Colonic mucosa (tissue), 4 donors: ENCODE measurements around the gene CENPV. TPM values are rescaled to one million over a fixed set of nuclear protein-coding genes. Genes with fewer than 3 reads are reported as not detected.

Source experiments
- DNase-seq: peaks from one replicate; pipeline ENCODE4 v3.0.0-alpha.2; 2020
- H3K27ac ChIP-seq: fragments of 200-600 bp; one replicate; pipeline ENCODE4 v1.8.0; 2021
- H3K27me3 ChIP-seq: fragments of 200-600 bp; one replicate; pipeline ENCODE4 v1.8.0; 2021
- H3K36me3 ChIP-seq: fragments of 200-600 bp; one replicate; pipeline ENCODE4 v1.8.0; 2021
- H3K4me1 ChIP-seq: fragments of 200-600 bp; one replicate; pipeline ENCODE4 v1.8.0; 2021; ENCODE audit warnings: mild to moderate bottlenecking
- H3K4me3 ChIP-seq: fragments of 200-600 bp; one replicate; pipeline ENCODE4 v1.8.0; 2021
- H3K9ac ChIP-seq, 2 donors: one replicate each; pipeline ENCODE4 v1.7.0; 2013; ENCODE audit warnings: control low read depth in 2 of 2, low read depth in 2 of 2, low read length in 2 of 2
- H3K9me3 ChIP-seq: fragments of 200-600 bp; one replicate; pipeline ENCODE4 v1.8.0; 2021
- CTCF ChIP-seq: fragments of 200-600 bp; IDR thresholded peaks from one replicate; pipeline ENCODE4 v1.8.0; 2022; ENCODE audit warnings: antibody characterized with exemption, mild to moderate bottlenecking
- intact Hi-C: fragments of 100-400 bp; cut with DNase I; formaldehyde crosslinking; loops from one replicate; pipeline ENCODE4 v1.14.1; 2022
- total RNA-seq, 2 donors: library from RNA; stranded (reverse); fragmentation: NEBNext Ultra II Directional in 1 of 2; extraction: Animal tissue kit (Norgen Biotek cat#: 25700) in 1 of 2; gene quantifications; one replicate each; pipeline ENCODE4 v1.2.1, GENCODE V29; 2021
- donor health status: healthy.
- donor health status: DM: no; HTN: no; CAD: no.
- donor health status: DM: no; HTN: no; CAD: no.

The CENPV gene
- total RNA-seq, 2 donors from 2014 or later = 60.6 to 77.4 TPM

GRCh38 chr17:16339402-16339801 lies 13.9 kb downstream of the CENPV start:
- Histone ChIP-seq H3K4me3 (no peak overlapping the region), H3K27ac (no peak overlapping the region), H3K36me3 (no peaks in the 10 kb centered on the region), H3K4me1 (no peaks in the 10 kb centered on the region), H3K27me3 (no peaks in the 10 kb centered on the region), H3K9me3 (no peaks in the 10 kb centered on the region), H3K9ac (no peak overlapping the region)
- TF ChIP-seq CTCF = no peak
- DNase-seq = no peak
- intact Hi-C loops = no loop called here

GRCh38 chr17:16338391-16338790 lies 14.9 kb downstream of the CENPV start:
- DNase-seq = no peak
- TF ChIP-seq CTCF = no peak
- Histone ChIP-seq H3K4me1 (no peaks in the 10 kb centered on the region), H3K27ac (no peak overlapping the region), H3K4me3 (no peak overlapping the region), H3K36me3 (no peaks in the 10 kb centered on the region), H3K9me3 (no peaks in the 10 kb centered on the region), H3K27me3 (no peaks in the 10 kb centered on the region), H3K9ac (no peak overlapping the region)
- intact Hi-C loops = no loop called here

GRCh38 chr17:16329519-16330271 lies 23.6 kb downstream of the CENPV start:
- TF ChIP-seq CTCF = no peak
- peak overlapping the region in 1 of 2 donors; percentile 65 for H3K9ac ChIP-seq
- DNase-seq = peak; percentile 81

GRCh38 chr17:16328997-16329396 lies 24.3 kb downstream of the CENPV start:
- intact Hi-C loops = no loop called here
- Histone ChIP-seq H3K36me3 (no peaks in the 10 kb centered on the region), H3K27me3 (no peaks in the 10 kb centered on the region), H3K4me1 (no peaks in the 10 kb centered on the region), H3K27ac (peak overlapping the region; percentile 59), H3K4me3 (no peak overlapping the region), H3K9ac (peak overlapping the region in 1 of 2 donors; percentile 65), H3K9me3 (no peaks in the 10 kb centered on the region)
- no peak for TF ChIP-seq CTCF
- peak; percentile 28 for DNase-seq

More at GRCh38 chr17:16329519-16330271, 23.6 kb downstream of the CENPV start:
- H3K36me3 ChIP-seq = no peaks in the 10 kb centered on the region
- peak overlapping the region; percentile 6 for H3K4me3 ChIP-seq
- H3K9me3 ChIP-seq = no peaks in the 10 kb centered on the region
- intact Hi-C loops = no loop called here
- H3K4me1 ChIP-seq = no peaks in the 10 kb centered on the region
- peak overlapping the region; percentile 59 for H3K27ac ChIP-seq
- H3K27me3 ChIP-seq = no peaks in the 10 kb centered on the region

GRCh38 chr17:16327018-16327417 lies 26.3 kb downstream of the CENPV start:
- TF ChIP-seq CTCF = no peak
- Histone ChIP-seq H3K4me3 (no peak overlapping the region), H3K9ac (no peak overlapping the region), H3K27me3 (no peaks in the 10 kb centered on the region), H3K27ac (no peak overlapping the region), H3K9me3 (no peaks in the 10 kb centered on the region), H3K4me1 (no peaks in the 10 kb centered on the region), H3K36me3 (no peaks in the 10 kb centered on the region)
- no peak for DNase-seq
- intact Hi-C loops = no loop called here
